A673 (cell line): ENCODE data around the gene TPPP.

ENCODE experiments used
- CTCF ChIP-seq: fragments of 300-800, 200-600 bp; sonication (generic); conservative IDR thresholded peaks from 2 replicates; pipeline ENCODE4 v1.5.1; 2017; ENCODE audit warnings: low read depth, mild to moderate bottlenecking, antibody characterized with exemption, low read length, moderate library complexity, mixed read lengths
- EZH2 ChIP-seq: fragments of 200-600 bp; sonication (generic); IDR thresholded peaks from 2 replicates; pipeline ENCODE4 v1.6.1; 2017; ENCODE audit warnings: borderline replicate concordance, low read depth, mild to moderate bottlenecking, mixed read lengths, antibody characterized with exemption, low read length; ENCODE audit not compliant: poor library complexity, severe bottlenecking

- TF ChIP-seq CTCF (no peak), EZH2 (no peak)
Observed at GRCh38 chr5:675871-676698, 17.1 kb downstream of the TPPP start.
